HG03064 (cell line): ENCODE results near the gene CNN2.

Source experiments
- ATAC-seq: cut with Tn5 transposase; IDR thresholded peaks from one replicate; pipeline ENCODE4 v1.9.1; 2021; ENCODE audit warnings: low read depth; ENCODE audit not compliant: unreplicated experiment

CNN2 gene

DNA sequence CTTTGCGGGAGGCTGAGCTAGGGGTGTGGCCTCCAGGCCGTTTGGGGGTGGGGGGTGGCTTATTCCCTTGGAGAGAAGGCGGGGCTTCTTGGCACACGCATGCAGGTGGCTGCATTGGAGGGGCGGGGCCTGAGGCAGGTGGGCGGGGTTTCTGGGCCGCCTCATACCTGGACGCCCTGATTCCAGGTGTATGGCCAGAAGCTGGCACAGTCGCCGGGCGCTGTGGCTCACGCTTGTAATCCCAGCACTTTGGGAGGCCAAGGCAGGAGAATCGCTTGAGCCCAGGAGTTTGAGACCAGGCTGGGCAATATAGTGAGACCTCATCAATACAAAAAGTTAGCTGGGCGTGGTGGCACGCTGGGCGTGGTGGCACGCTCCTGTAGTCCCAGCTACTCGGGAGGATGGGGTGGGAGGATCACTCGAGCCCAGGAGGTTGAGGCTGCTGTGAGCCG, 21.3 kb downstream of the CNN2 start:
- no peak for ATAC-seq

DNA sequence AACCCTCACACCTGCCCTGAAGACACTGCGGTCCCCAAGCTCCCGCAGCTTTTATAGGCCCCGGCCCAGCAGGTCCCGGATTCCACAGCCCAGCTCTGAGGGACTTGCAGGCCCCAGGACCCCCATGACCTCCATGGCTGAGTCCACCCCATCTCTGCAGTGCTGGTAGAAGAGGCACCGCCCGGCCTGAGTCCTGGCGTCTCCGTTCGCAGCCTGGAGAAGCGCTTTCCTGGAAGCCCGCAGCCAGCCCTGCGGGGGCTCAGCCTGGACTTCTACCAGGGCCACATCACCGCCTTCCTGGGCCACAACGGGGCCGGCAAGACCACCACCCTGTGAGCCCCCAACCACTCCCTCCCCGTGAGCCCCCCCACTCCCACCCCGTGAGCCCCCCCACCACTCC, 22.7 kb downstream of the CNN2 start:
- no peak for ATAC-seq

DNA sequence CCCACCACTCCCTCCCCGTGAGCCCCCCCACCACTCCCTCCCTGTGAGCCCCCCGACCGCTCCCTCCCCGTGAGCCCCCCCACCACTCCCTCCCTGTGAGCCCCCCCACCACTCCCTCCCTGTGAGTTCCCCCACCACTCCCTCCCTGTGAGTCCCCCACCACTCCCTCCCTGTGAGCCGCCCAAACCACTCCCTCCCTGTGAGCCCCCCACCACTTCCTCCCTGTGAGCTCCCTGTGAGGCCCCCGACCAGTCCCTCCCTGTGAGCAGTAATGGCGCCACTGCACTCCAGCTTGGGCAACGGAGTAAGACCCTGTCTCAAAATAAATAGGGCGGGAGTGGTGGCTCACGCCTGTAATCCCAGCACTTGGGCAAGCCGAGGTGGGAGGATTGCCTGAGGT, 23.4 kb downstream of the CNN2 start:
- no peak for ATAC-seq

DNA sequence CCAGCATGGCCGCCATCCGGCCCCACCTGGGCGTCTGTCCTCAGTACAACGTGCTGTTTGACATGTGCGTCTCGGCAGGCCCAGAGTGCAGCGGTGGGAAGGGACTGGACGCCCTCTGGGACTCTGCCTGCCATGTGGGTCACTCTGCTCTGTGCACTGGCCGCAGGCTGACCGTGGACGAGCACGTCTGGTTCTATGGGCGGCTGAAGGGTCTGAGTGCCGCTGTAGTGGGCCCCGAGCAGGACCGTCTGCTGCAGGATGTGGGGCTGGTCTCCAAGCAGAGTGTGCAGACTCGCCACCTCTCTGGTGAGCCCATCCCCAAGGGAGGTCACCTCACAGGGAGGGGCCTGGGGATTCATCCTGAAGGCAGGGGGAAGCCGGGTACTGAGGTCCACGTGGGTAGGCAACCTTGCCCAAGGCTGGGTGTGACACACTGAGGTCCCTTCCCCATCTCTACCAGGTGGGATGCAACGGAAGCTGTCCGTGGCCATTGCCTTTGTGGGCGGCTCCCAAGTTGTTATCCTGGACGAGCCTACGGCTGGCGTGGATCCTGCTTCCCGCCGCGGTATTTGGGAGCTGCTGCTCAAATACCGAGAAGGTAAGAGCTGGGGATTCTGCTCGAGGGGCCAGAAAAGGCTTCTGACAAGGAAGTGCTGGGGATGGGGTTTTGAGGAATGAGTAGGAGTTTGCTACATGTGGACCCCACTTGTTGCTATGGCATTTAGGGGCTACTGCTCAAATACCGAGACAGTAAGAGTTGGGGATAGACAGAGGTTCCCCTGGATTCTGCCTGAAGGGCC, 24.8 kb downstream of the CNN2 start:
- ATAC-seq: no peak

DNA sequence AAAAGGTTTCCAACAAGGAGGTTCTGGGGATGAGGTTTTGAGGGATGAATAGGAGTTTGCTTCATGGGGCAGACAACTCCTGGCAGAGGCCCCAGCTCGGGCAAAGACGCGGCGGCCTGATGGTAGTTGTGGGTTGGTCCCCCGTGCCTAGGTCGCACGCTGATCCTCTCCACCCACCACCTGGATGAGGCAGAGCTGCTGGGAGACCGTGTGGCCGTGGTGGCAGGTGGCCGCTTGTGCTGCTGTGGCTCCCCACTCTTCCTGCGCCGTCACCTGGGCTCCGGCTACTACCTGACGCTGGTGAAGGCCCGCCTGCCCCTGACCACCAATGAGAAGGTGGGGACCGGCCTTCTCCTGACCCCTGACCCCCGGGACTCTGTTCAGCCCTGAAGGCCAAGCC, 25.4 kb downstream of the CNN2 start:
- no peak for ATAC-seq

DNA sequence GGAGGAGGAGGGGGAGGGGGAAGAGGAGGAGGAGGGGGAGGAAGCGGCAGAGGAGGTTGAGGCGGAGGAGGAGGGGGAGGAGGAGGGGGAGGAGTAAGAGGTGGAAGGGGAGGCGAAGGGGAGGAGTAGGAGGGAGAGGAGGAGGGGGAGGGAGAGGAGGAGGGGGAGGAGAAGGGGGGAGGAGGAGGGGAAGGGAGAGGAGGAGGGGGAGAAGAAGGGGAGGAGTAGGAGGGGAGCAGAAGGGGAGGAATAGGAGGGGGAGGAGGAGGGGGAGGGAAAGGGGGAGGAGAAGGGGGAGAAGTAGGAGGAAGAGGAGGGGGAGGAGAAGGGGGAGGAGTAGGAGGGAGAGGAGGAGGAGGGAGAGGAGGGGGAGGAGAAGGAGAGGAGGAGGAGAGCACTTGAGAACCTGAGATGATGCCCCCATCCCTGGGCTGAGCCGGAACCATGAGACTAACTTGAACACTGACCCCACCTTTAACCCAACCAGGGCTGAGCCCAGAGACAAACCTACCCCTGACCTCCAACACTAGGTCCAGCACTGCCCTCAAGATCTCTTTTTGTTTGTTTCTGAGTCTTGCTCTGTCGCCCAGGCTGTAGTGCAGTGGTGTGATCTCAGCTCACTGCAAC, 26.1 kb downstream of the CNN2 start:
- ATAC-seq: no peak

DNA sequence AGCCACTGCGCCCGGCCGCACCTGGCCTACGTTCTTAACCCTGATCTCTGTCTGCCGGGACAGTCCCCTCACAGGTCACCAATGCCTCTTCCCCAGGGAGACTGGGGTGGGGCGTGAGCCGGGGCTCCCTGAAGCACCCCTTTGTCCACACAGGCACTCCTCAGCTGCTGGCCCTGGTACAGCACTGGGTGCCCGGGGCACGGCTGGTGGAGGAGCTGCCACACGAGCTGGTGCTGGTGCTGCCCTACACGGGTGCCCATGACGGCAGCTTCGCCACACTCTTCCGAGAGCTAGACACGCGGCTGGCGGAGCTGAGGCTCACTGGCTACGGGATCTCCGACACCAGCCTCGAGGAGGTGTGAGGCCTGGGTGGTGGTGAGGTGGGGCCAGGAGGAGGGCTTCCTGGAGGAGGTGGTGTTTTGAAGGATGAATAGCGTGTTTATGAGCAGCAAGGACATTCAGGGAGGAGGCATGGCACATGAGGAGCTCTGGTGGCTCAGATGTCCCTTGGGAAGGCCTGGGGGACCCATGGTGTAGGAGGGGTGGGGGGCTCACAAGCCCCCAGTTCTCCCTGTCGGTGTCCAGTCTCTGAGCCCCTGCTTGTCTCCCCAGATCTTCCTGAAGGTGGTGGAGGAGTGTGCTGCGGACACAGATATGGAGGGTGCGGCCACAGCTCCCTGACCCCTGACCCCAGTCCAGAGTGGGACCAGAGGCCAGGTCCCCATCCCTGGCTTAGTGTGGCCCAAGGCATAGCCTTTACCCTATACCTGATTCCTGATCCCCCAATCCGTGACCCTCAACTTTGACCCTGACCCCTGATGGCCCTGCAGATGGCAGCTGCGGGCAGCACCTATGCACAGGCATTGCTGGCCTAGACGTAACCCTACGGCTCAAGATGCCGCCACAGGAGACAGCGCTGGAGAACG, 27.0 kb downstream of the CNN2 start:
- no peak for ATAC-seq

DNA sequence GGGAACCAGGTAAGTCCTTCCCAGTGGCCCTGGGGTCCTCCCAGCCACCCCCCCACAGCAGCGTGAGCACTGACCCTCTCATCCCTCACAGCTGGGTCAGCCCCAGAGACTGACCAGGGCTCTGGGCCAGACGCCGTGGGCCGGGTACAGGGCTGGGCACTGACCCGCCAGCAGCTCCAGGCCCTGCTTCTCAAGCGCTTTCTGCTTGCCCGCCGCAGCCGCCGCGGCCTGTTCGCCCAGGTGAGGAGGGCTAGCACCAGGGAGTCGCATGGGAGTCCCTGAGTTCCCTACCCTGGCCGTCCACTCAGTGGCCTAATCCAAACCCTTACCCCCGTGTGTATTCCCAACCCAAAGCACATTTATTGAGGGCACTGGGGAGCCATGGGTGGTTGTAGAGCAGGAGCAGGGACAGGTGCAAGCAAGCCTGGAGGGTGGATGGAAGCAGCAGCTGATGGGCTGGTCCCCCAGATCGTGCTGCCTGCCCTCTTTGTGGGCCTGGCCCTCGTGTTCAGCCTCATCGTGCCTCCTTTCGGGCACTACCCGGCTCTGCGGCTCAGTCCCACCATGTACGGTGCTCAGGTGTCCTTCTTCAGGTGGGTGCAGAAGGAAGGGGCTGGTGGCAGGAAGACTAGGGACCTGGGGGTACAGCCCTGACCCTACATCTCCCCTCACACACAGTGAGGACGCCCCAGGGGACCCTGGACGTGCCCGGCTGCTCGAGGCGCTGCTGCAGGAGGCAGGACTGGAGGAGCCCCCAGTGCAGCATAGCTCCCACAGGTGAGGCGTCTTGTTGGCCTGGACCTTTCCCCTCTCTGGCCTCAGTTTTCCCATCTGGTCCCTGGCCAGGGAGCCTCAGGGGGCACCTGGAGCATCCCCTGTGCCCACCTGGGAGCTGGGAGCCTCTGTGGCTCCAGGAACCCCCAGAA, 28.0 kb downstream of the CNN2 start:
- ATAC-seq: no peak

DNA sequence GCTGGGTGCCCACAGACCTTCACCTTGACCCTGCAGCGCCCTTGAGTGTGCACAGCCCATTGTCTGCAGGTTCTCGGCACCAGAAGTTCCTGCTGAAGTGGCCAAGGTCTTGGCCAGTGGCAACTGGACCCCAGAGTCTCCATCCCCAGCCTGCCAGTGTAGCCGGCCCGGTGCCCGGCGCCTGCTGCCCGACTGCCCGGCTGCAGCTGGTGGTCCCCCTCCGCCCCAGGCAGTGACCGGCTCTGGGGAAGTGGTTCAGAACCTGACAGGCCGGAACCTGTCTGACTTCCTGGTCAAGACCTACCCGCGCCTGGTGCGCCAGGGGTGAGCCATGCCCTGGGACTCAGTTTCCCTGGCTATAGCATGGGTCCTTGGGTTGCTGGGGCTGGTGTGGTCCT, 28.6 kb downstream of the CNN2 start:
- ATAC-seq: no peak

DNA sequence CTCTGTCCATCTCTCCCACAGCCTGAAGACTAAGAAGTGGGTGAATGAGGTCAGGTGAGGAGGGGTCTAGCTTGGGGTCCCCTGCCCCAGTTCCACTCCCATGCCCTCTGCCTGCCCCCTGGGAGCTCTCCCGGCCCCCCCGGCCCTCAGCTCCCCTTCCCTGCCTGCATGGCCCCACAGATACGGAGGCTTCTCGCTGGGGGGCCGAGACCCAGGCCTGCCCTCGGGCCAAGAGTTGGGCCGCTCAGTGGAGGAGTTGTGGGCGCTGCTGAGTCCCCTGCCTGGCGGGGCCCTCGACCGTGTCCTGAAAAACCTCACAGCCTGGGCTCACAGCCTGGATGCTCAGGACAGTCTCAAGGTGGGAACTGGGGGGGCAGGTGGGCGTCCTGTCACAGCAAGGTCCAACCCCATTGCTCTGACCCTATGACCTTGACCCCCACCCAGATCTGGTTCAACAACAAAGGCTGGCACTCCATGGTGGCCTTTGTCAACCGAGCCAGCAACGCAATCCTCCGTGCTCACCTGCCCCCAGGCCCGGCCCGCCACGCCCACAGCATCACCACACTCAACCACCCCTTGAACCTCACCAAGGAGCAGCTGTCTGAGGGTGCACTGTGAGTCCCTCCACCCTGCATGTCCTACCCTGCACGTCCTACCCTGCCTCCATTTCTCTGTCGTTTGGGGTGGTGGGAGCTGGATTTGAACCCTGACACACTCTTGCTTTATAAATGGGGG, 29.6 kb downstream of the CNN2 start:
- no peak for ATAC-seq

DNA sequence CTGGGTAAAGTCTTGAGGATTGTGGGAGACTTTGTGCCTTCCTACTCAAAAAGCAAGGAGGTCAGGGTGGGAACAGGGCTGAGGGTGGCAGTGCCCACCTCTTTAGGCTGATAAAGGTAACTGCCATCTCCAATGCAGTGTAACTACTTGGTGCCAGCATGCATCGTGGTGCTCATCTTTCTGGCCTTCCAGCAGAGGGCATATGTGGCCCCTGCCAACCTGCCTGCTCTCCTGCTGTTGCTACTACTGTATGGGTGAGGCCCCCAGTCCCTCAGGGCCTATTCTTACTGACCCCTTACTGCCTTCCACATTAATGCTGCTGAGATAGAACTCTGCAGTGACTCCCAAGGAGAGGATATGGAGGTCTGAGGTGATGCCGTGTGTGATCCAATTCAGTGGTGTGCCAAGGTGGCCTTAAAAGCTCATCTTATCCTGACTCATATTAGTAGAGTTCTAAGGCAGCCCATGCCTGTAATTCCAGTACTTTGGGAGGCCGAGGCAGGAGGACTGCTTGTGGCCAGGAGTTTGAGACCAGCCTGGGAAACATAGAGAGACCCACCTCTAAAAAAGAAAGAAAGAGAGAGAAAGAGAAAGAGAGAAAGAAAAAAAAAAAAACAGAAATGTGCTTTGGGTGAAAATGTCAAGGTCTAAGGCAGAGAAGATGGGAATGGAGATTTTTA, 30.9 kb downstream of the CNN2 start:
- no peak for ATAC-seq

DNA sequence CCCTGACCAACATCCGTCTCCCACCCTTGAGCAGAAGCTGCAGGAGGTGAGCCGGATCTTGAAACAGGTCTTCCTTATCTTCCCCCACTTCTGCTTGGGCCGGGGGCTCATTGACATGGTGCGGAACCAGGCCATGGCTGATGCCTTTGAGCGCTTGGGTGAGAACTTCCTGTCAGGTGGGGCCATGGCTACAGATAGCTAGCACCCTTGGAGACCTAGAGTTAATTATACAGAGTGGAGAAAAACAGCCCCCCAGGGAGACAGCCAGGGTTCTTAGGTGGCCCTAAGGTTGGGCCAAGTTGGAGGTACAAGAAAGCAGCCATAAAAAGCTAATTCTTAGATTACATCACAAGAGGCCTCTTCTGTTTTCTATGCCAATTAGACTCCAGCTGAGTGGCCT, 31.7 kb downstream of the CNN2 start:
- no peak for ATAC-seq

DNA sequence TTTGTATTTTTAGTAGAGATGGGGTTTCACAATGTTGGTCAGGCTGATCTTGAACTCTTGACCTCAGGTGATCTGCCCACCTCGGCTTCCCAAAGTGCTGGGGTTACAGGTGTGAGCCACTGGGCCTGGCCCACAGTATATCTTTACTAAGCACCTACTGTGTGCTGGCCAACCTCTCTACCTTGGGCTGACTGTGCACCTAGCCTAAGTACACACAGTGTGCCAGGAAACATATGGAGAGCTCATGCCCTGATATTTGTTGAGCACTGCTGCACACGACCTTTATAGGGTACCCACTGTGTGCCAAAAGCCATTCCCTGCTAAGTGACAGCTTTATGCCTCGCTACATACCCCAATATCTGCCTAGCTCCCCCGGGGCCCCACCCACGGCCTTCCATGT, 34.3 kb downstream of the CNN2 start:
- ATAC-seq: no peak

DNA sequence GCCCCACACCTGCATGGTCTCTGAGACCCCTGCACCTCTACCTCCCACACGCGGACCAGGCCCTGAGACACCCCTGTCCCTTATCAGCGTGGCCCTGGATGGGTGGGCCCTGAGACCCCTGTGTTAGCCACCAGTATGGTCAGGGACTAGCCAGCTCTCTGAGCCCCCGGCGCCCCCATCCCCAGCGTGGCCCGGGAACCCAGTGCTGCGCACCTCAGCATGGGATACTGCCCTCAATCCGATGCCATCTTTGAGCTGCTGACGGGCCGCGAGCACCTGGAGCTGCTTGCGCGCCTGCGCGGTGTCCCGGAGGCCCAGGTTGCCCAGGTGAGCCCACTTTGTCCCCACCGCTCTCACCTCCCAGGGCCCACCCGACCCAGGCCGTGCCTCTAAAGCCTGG, 35.6 kb downstream of the CNN2 start:
- ATAC-seq: no peak

DNA sequence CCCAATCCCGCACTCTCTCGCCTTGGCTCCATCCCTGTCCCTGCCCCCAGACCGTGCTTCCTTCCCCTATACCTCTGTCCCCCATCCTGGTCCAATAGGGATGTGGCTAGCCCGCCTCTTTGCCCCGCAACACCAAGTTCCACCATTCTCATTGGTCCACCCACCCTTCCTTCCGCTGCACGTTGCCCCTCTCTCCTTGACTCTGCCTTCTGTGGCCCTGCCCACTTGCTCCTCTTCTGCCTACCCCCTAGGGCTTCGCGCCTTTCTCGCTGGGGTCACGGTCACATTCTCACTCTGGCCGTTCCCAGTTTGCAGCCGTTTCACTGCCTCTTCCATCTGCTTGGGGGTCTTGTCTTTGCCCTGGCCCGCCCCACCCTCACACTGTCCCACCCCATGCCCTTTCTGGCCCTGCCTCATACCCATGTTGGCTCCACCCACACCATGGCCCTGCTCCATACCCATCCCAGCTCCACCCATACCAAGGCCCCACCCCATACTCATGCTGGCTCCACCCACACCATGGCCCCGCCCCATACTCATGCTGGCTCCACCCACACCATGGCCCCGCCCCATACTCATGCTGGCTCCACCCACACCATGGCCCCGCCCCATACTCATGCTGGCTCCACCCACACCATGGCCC, 36.1 kb downstream of the CNN2 start:
- no peak for ATAC-seq

DNA sequence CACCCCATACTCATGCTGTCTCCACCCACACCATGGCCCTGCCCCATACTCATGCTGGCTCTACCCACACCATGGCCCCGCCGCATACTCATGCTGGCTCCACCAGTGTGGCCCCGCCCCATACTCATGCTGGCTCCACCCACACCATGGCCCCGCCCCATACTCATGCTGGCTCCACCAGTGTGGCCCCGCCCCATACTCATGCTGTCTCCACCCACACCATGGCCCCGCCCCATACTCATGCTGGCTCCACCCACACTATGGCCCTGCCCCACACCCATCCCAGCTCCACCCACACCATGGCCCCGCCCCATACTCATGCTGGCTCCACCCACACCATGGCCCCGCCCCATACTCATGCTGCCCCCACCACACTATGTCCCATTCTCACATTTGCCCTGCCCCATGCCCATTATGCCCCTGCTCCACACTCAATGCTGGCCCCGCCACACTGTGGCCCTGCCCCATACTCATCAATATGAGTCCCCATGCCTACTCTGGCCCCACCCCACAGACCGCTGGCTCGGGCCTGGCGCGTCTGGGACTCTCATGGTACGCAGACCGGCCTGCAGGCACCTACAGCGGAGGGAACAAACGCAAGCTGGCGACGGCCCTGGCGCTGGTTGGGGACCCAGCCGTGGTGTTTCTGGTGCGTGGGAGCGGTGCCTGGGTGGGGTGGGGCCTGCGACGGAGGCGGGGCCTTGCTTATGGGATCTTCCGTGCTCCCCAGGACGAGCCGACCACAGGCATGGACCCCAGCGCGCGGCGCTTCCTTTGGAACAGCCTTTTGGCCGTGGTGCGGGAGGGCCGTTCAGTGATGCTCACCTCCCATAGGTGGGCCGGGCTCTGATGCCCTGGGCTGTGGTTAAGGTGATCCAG, 36.9 kb downstream of the CNN2 start:
- ATAC-seq: no peak

DNA sequence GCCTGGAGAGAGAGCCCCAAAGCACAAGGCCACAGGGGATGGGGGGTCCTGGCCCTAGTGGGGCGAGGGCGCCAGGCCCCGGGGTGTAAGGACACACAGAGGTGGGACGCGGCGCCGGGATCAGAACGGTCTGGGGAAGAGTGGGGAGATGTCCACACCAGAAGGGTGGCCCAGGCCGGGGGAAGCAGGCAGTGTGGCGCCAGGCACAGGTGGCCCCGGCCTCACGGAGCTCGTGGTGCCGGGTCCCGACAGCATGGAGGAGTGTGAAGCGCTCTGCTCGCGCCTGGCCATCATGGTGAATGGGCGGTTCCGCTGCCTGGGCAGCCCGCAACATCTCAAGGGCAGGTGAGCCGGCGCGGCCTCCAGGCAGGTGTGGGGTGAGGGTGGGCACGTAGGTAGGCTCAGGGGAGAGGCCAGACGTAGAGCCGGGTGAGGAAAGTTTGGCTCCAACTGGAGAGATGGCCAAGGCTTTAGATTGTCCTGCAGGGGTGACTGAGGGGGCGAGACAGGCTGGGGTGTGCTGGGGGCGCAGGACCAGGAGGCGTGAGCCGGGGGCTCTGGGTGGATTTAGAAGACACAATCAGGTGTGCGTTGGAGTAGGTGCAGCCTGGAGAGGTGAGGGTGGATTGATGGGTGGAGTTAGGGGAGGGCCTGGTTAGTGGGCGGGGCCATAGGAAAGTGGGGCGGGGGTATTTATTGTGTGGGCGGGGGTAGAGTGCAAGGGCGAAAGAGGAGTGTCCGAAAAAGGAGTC, 37.7 kb downstream of the CNN2 start:
- ATAC-seq: no peak
